A549 (cell line): Measurements from ENCODE around the gene ALX3.

Source experiments
- CHD4 ChIP-seq: fragments of 200-600 bp; sonication (generic); IDR thresholded peaks from 2 replicates; pipeline ENCODE4 v1.6.1; 2016; ENCODE audit warnings: antibody characterized with exemption, mild to moderate bottlenecking, borderline replicate concordance
- CTCF ChIP-seq: fragments of >200 bp; sonication (Bioruptor Twin); formaldehyde crosslinking; IDR thresholded peaks from 3 replicates; pipeline ENCODE4 v1.5.1; 2016
- EHMT2 ChIP-seq: fragments of 200-600 bp; sonication (generic); IDR thresholded peaks from 2 replicates; pipeline ENCODE4 v1.6.1; 2016; ENCODE audit warnings: antibody characterized with exemption, low read depth, mild to moderate bottlenecking, moderate library complexity
- HOXA7 ChIP-seq: fragments of 250-450 bp; sonication (Bioruptor Pico); IDR thresholded peaks from 2 replicates; pipeline ENCODE4 v1.5.0; 2020; ENCODE audit warnings: mild to moderate bottlenecking, moderate library complexity
- JUN ChIP-seq, 2 experiments: fragments of >200 bp; sonication (Bioruptor Twin); formaldehyde crosslinking; IDR thresholded peaks; 2 replicates in 1 of 2; 3 replicates in 1 of 2; pipeline ENCODE4 v1.6.1; 2016 to 2017
- MAZ ChIP-seq: fragments of 150-350 bp; IDR thresholded peaks from 2 replicates; pipeline ENCODE4 v1.6.1; 2014; ENCODE audit warnings: antibody characterized with exemption, low read depth, low read length, borderline replicate concordance
- POLR2A ChIP-seq: IDR thresholded peaks from 2 replicates; pipeline ENCODE4 v1.6.1; 2012; ENCODE audit warnings: mild to moderate bottlenecking, low read length
- POLR2AphosphoS2 ChIP-seq: conservative IDR thresholded peaks from 2 replicates; pipeline ENCODE4 v1.6.1; 2012; ENCODE audit warnings: low read length, improper control_type of control experiment, inconsistent platforms
- RFX5 ChIP-seq: fragments of 450-650 bp; IDR thresholded peaks from 2 replicates; pipeline ENCODE4 v1.7.1; 2014; ENCODE audit warnings: antibody characterized with exemption, mild to moderate bottlenecking, moderate library complexity
- RNF2 ChIP-seq: fragments of 200-600 bp; sonication (generic); IDR thresholded peaks from 2 replicates; pipeline ENCODE4 v1.6.1; 2016; ENCODE audit warnings: low read depth, mild to moderate bottlenecking, antibody characterized with exemption, moderate library complexity, borderline replicate concordance
- USF2 ChIP-seq: fragments of 450-650 bp; IDR thresholded peaks from 2 replicates; pipeline ENCODE4 v1.6.1; 2014; ENCODE audit warnings: antibody characterized with exemption

- no peak for TF ChIP-seq CTCF
- no peak for TF ChIP-seq CHD4
- TF ChIP-seq POLR2A = no peak
- no peak for TF ChIP-seq RFX5
- no peak for TF ChIP-seq JUN (IDR thresholded peaks at IDR 0.05)
- no peak for TF ChIP-seq MAZ
- no peak for TF ChIP-seq POLR2AphosphoS2
- no peak for TF ChIP-seq RNF2
- no peak for TF ChIP-seq HOXA7 (CRISPR knock-in tag)
- no peak for TF ChIP-seq EHMT2
- no peak for TF ChIP-seq USF2
Observed at GRCh38 chr1:110094931-110095654, 24.6 kb upstream of the ALX3 start.
